Activated CD8-positive, alpha-beta memory T cell treated with anti-CD3 and anti-CD28 coated beads for 4 hours (primary cell): ENCODE data around the gene SIK3.

Experiments used
- DNase-seq, 2 donors: peaks; one replicate each; pipeline ENCODE4 v3.0.0-alpha.2; 2020; ENCODE audit warnings: low read depth in 2 of 2

The SIK3 gene

DNA sequence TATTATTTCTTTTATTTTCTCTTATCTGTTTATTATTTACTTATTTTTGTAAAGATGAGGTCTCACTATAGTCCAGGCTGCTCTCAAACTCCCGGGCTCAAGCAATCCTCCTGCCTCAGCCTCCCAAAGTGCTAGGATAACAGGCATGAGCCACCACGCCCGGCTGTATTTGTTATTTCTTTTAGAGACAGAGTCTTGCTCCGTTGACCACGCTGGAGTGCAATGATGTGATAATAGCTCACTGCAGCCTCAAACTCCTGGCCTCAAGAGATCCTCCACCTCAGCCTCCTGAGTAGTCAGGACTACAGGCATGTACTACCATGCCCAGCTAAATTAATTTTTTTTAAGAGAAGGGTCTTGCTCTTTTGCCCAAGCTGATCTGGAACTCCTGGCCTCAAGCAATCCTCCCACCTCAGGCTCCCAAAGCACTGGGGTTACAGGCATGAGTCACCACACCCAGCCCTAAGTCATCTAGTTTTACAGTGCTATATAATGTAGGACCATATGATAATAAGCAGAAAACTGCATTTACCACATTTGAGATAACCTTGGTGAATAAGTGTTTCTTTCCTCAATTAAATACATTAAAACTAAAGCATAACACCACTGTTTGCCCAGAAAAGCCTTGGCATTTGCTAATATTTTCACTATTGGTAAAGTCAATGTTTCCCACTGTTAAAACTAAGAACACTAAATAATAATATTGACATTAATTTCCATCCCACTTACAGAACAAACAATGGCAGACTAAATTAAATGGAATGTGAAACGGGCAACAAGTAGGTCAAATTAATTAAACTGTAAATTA lies 127.5 kb downstream of the SIK3 start:
- DNase-seq: no peak

DNA sequence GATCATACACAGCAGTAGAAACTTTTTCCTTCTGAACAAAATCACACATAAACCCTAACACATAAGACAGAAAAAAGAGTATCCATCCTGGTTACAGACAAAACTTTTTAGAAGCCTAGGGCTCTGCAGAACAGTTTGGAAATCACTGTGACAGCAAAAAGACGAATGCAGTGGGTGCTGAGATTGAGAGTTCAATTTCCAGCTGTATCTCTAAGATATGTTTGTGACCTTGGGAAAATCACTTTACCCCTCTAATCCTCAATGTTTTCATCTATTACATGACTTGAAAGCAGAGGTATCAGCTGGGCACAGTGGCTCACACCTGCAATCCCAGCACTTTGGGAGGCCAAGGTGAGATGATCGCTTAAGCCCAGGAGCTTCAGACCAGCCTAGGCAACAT lies 128.5 kb downstream of the SIK3 start:
- no peak for DNase-seq

DNA sequence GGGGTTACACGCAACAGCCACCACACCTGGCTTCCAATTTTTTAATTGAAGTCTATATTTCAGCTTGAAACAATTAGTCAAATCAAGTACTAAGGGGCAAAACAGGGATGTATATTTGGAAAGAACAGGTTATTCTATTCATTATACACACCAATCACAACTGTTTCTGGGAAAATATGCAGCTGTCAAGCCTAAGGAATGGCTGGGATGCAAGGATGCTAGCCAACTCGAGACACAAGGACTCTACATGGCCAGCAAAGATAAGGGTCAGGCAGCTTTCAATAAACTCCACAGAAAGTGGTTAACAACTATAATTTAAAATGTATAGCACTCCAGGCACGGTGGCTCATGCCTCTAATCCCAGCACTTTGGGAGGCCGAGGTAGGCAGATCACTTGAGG lies 134.0 kb downstream of the SIK3 start:
- DNase-seq: no peak

DNA sequence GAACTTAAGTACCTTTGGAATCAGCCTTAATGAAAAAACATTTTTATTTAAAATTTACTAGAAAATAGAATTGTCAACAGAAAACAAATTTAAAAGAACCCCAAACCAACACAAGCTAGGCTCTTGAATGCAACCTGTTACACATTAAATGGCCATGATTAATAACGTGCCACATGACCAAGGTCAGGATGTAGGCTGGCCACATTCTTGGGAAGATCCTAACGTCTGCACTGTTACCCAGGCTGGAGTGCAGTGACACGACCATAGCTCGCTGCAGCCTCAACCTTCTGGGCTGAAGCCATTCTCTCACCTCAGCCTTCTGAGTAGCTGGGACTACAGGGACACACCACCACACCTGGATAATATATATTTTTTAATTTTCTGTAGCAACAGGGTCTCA lies 134.4 kb downstream of the SIK3 start:
- DNase-seq: no peak

DNA sequence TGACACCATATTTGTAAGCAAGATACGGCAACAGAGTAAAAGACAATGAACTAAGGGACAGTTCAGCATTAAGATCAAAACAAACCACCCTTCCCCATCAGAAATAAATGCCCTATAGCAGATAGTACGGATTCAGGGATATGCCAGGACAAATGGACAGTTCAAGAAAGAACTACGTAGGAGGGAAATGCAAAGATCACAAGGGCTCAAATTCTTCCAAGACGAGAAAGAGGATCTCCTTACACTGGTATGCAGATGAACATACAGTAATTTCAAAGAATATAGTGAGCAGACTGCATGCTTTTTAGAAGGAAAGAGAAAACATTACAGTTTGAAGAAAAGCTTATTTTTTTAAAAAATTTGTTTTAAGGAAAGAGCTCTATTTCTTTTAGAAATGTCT lies 136.1 kb downstream of the SIK3 start:
- no peak for DNase-seq

DNA sequence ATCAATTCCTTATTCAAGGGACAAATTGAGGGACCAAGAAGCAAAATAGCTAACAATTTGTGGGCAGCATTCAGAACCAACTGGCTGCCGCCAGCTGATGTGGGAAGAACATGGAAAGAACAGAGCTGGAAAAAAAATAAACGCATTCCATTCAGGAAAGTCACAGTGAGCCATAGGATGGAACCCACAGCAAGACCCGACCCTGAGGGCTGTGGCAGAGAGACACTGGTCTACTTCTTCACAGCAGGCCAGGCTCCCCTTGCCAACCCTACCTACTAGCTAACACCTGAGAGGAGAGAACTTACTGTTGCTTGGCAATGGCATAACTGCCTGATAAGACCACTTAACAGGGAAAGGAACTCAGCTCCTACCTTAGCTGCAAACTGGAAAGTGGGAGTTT lies 137.3 kb downstream of the SIK3 start:
- DNase-seq: no peak

DNA sequence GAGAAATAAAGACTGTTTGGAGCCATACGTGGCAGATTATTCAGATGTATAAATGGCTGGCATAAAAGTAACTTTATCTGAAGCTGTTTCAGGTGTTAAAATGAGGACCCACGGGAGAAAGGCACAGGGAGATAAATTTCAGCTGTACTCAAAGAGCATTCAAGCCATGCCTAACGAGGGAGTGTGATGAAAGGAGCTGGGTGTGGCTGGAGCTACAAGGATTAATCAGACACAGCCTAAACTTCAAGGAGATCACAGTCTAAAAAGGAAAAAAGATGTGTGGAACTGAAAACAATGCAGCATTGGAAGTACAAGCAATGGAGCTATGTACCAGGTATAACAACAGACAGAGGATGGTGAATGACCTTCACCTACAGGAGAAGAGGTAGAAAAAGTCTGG lies 140.0 kb downstream of the SIK3 start:
- no peak for DNase-seq

DNA sequence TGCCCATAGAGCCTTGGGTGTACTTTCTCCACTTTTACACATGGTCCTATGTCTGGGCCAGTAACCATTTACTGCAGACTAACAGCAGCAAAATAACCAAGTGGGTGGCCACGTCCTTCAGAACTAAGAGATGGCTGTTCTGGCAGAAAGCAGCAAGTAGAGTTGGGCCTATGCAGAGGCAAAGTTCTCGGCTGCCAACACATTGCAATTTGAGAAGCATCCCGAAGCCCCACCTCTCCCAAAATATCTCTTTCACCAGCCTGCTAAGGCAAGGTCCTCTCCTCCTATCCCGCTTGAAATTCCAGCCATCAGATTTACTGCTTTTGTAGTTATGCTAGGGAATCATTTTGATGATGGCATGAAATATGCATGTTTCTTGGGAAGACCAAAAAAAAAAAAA lies 142.3 kb downstream of the SIK3 start:
- DNase-seq: no peak

DNA sequence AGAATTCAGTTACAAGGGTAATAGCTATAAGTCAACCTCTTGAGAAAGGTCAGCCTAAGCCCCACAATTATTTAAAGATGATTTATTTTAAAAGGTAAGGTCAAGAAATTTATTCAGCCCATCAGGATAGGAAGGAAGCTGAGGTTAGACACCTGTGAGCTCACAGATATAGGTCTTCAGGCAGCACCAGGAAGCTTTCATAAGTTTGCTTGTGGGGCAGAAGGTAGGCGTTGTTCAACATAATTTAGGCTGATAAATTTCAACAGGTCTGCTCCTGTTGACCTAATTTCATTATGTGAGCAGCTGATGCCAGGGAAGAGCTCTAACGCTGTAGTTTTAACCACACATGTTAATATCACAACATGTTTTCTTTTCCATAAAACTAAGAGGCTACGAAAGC lies 142.7 kb downstream of the SIK3 start:
- DNase-seq: no peak

DNA sequence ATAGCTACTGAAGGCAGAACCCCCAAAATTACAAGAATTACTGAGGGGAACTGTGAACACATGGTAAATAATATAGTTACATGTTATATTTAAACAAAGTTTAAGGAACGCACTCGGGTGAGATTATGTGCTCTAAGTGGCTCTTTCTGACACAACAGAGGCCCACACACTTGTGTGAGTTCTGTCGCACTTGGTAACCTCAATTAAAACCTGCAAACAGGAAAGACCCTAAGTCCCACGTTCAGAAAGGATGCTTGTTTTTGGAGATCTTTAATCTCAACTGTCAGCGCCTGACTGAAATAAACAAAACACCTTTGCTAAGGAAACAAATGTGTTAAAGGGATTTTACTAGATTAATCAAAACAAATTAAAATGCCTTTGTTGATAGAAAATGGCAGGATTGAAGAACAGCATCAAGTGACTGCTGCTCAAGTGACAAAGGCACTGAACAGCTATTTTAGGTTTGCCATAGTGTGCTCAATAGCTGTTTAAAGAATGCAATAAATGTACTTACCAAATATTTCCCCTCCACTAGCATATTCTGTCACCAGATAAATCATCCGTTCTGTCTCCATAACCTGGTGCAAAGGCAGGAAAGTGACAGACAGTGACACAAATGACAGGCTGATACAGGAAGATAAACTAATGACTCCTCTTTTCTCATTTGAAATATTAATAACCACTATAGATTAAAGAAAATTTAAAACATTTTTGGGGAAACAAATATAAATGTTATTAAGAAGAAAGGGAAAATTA lies 144.5 kb downstream of the SIK3 start:
- no peak for DNase-seq

DNA sequence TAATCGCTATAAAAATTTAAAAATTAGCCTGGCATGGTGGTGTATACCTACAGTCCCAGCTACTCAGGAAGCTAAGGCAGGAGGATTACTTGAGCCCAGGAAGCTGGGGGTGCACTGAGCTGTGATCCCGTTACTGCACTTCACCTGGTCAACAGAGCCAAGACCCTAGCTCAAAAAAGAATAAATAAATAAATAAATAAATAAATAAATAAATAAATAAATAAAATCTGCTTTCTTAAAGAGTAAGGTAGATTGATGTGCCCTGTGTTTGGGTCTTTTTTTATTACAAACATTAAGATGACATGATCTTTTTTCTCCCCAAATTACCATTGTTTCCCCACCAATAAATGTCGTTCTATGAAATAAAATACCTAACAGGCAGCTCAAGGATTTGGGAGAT lies 146.5 kb downstream of the SIK3 start:
- DNase-seq: no peak

DNA sequence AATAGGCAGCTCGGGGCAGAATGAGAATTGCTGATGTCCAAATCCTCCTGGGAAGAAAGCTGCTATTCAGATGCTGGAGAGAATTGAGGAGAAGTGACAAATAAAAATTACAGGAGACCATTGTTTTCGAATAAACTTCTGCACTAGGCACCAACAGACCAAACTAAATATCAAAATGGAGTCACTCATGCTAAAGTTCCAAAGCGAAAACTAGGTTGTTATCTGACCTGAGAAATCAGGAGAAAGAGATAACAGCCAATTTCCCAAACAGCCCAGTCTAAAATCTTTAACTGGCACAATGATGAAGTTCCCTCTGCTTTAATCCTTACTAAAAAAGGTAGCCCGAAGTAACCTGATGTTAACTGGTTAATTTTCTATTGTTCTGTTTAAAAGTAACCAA lies 148.0 kb downstream of the SIK3 start:
- no peak for DNase-seq

DNA sequence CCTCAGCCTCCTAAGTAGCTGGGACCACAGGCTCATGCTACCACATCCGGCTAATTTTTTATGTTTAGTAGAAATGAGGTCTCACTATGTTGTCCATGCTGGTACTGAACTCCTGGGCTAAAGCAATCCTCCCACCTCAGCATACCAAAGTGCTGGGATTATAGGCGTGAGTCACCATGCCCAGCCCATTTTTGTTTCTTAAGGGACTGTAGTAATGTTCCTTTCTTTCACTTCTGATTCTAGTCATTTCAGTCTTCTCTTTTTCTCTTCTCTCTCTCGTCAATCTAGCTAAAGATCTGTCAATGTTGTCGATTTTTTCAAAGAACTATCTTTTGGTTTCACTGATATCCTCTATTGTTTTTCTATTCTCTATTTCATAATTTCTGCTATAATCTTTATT lies 149.8 kb downstream of the SIK3 start:
- DNase-seq: no peak

DNA sequence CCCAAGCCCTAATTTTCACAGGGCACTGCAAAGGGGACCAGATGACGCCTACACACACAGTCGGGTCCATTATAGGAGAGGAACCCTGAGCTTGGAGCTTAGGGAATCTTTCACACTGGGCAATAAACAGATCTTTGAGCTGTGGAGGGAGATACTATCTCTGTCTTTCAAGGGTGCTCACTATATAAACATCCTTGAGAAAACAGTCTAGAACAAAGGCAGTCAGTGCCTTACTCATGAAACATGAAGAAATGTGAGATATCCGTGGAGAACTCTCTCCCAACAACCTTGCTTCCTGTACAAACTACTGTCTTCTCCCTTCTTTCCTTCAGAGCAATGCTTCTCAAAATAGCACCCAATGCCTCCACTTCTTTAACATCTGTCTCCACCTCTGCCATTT lies 151.8 kb downstream of the SIK3 start:
- no peak for DNase-seq

DNA sequence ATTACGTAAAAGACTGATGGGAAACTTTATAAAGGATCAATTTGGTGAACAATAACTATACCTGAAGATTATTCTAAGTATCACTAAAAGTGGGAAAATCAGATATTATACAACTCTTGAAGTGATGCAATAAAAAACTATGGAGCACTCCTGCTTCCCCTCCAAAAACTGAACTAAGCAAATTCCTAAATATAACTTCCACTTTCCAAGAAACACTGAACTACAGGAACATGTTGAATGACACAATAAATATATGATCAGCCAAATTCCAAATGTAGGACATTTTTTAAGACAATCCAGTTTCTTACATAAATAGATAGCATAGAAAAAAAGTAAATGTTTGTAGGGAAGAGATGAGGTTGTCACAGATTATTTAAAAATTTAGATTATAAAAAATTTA lies 158.7 kb downstream of the SIK3 start:
- DNase-seq: no peak

DNA sequence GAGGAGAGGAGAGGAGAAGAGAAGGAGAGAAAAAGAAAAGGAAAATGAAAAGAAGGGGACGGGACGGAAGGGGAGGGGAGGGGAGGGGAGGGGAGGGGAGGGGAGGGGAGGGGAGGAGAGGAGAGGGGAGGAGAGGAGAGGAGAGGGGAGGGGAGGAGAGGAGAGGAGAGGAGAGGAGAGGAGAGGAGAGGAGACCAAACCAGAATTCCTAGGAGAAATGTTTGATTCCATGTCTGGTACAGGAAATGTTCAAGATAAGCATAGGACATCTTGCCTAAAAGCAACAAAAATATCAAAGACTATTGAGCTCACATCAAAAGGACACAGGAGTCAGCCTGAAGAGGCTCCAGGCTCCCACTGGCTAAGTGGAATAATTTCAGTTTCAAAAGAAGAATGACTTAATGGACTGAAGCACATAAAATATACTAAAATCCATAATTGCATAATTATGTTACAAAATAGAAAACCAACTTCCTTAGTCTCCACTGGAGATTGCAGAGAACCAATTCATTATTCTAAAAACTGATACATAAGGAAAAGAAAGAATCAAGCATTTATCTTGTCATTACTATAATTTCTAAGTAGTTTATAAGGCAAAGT lies 159.7 kb downstream of the SIK3 start:
- DNase-seq: no peak

DNA sequence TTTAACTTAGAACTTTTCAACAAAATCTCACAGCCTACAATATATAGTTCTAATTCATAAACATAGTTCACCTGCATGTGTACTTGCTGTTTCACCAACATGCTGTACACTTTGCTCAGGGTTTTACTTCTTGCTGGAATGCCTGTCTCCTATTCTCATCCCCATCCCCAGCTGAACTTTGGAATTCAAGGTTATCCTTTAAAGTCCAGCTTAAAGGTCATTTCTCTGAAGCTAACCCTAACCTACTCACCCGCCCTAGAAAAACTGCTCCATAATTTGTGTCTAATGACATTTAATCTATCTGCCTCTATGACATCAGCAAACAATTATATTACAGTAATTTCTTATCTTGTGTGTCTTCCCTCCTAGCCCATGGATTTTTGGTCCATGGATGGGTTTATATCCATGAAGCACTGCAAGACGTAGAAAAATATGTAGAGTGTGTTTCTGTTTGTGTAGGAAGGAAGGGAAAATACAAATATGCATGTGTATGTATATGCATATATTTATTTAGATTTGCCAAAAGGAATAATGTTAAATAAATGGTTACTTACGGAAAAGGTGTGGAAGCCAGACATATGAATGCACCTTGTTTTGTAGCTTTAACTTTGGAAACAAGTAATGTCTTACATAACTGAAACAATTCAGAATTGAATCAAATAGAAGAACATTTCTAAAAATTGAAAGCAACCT lies 161.3 kb downstream of the SIK3 start:
- no peak for DNase-seq

DNA sequence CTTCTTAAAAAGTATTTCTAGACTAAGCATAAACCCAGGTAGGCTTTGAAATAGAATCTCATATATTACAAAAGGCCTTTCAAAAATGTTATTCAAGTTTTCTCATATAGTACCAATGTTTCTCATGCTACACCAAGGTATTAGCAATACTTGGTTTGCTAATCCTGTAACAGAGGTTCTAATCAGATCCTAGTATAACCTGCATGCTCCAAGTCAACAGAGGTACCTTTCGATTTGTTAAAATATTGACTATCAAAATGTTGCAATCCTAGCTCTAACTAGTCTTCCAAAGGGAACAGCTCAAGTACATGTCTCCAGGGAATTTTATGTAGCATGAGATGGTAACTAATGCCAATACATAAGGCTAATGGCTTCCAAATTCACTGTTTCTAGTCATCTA lies 162.7 kb downstream of the SIK3 start:
- no peak for DNase-seq

DNA sequence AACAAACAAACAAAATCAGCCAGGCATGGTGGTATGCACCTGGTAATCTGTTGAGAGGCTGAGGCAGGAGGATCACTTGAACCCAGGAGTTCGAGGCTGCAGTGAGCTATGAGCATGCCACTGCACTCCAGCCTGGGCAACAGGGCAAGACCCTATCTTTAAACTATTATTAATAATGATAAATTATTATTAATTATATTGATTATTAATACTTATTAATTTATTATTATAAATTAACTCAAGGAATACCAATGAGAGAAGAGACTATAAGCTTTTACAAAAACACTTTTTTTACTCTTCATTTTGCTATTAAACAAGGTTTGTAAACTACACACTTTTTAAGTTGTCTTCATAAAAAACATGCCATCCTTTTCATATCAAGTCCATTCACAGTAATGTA lies 163.1 kb downstream of the SIK3 start:
- DNase-seq: no peak

DNA sequence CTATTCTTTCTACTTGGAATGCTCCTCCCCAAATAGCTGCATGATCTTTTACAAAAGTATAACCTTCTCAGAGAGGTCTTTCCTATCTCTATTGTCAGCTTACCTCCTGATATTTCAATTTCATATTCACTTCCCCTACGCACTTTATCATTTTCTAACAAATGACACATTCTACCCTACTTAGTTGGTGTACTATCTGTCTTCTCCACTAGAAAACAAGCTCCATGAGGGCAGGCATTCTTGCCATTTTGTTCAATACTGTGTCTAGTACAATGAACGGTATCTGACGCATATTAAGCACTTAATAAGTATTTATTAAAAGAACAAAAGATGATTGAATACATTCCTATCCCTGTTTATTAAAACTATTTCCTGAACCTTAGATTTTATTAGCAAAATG lies 164.3 kb downstream of the SIK3 start:
- no peak for DNase-seq

DNA sequence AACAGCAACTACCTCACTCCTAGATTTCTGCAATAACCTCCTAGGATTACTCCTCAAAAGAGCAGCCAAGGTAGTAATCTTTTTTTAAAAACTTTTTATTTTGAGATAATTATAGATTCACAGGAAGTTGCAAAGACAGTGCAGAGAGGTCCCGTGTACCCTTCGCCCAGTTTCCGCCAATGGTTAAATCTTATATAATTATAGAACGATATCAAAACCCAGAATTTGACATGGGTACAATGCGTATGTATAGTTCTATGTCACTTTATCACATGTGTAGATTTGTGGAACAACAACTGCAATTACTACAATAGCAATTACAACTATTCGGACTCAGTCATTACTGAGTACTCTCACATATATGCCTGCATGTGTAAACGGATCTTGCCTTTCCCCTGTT lies 166.0 kb downstream of the SIK3 start:
- no peak for DNase-seq

DNA sequence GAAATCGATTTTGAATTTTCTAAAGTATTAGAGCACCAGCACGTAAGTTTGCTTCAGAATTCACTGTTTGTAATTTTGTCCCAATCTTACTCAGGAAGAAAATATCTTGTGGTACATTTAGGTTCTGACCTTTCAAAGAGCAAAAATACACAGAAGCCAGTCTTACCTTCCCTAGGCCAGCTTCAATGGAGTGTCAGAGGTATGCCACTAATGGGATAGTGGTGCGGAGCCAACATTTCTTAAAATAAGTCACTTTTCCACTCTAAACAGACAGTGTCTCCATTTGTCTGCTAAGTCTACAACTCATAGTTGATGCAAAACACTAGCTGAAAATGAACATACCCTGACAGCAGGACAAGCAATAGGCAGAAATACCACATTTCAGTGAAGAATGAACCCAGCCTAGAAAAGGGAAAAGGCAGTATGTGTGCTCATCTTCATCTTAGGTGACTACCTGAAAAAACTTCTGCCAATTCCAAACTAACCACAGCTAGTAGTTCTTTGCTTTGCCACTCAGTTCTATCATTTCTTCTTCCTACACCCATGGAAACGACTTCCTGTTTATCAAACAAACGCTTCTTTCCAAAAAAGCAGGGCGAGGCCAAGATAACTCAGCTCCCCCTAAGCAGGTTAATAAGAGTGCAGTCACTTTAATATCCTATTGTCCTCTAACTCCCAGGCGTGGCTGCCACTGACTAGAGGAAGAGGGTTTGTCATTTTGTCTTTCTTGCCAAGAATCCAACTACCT lies 166.8 kb downstream of the SIK3 start:
- DNase-seq: no peak
